ENCODE measurements around the gene NIPSNAP3A.

Gene NIPSNAP3A

GRCh38 chr9:104786293-104786692 lies 38.8 kb downstream of the NIPSNAP3A start:
- CTCF ChIA-PET: interaction anchor here (1.6 to 1.8 kb wide), 2 partner anchors 15 to 77 kb away, joined by 4 to 5 read pairs; no protein-coding TSS in a partner anchor
- POLR2A ChIA-PET: no interaction called here
- no peak for DNase-seq (ENCODE audit: extremely low spot score)
- TF ChIP-seq, protein P1, sequence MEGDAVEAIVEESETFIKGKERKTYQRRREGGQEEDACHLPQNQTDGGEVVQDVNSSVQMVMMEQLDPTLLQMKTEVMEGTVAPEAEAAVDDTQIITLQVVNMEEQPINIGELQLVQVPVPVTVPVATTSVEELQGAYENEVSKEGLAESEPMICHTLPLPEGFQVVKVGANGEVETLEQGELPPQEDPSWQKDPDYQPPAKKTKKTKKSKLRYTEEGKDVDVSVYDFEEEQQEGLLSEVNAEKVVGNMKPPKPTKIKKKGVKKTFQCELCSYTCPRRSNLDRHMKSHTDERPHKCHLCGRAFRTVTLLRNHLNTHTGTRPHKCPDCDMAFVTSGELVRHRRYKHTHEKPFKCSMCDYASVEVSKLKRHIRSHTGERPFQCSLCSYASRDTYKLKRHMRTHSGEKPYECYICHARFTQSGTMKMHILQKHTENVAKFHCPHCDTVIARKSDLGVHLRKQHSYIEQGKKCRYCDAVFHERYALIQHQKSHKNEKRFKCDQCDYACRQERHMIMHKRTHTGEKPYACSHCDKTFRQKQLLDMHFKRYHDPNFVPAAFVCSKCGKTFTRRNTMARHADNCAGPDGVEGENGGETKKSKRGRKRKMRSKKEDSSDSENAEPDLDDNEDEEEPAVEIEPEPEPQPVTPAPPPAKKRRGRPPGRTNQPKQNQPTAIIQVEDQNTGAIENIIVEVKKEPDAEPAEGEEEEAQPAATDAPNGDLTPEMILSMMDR (IDR thresholded peaks at IDR 0.05; ENCODE audit: control extremely low read depth, extremely low read depth, low read depth, missing control alignments): no peak

DNA sequence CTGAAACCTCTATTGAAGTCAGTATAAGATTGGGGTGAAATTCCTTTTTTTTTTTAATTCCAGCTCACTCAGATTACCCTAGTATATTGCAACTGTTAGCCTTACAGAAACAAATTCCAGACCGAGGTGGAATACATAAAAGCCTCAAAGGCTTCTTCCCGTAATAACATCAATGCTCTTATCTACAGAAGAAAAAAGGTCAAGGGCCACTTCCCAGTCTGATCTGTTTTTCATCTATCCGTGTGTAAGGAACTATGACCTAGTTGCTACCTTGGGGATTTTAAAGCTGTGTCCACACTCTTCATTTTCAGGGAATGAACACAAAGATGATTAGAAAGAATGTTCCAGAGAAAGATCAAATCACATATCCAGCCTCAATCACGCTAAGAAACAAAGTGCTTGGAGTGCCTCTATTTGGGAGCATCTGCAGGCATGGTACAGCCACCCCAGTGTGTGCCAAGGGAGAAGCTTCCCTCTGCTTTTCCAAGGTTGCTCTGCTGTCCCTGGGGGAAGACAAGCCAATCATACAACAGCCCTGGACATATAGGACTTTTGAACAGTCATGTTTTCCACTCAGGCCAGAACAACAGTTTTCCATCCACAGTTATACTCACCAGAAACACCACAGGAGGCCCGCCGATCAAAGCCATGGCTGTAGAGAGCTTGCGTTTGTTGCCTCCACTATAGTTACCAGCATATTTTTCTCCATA lies 40.0 kb downstream of the NIPSNAP3A start:
- no peak for DNase-seq (ENCODE audit: extremely low spot score)
- ChIA-PET POLR2A (no interaction called here), CTCF (interaction anchor here (1.1 kb wide), 1 partner anchor 75 kb away, joined by 3 read pairs; no protein-coding TSS in a partner anchor)
- TF ChIP-seq, protein P1 (IDR thresholded peaks at IDR 0.05; ENCODE audit: control extremely low read depth, extremely low read depth, low read depth, missing control alignments): no peak

DNA sequence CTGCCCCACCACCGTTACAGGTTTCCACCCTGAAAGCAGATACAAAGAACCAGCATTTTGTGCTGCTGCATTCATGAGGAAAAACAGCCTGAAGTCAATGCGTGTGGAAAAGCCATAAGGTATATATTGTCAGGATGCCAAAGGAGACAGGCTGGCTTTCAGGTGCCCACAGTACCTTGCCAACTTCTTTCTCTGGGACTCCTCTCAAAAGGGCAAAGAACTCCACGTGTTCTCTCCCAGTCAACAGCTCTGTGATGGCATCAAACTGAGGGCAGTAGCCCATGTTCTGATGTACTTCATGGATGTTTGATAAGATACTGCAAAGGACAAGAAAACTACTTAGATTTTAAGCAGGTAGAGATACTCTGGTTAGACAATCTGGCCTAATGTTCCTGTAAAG lies 40.8 kb downstream of the NIPSNAP3A start:
- TF ChIP-seq, protein P1 (IDR thresholded peaks at IDR 0.05; ENCODE audit: control extremely low read depth, extremely low read depth, low read depth, missing control alignments): no peak
- CTCF ChIA-PET: interaction anchor here (1.1 kb wide), 1 partner anchor 74 kb away, joined by 3 read pairs; no protein-coding TSS in a partner anchor
- no peak for DNase-seq (ENCODE audit: extremely low spot score)
- POLR2A ChIA-PET: no interaction called here

DNA sequence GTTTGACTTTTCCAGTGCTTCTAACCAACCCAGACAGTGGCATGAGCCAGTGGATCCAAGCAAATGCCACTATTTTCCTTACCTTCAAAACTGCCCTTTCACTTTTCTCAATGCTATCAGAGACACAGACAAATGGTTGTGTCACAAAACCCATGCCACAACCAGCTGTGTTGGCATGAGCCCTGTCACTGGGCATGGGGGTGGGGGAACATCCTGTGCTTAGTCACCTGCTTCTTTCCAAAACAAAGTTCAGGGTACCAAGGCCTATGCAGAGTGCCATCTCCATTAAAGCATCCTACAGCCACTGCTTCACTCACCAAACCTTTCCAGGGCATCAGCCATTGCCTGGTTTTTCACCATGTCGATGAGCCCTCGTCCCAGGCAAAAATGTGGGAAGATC lies 46.6 kb downstream of the NIPSNAP3A start:
- no peak for DNase-seq (ENCODE audit: extremely low spot score)
- ChIA-PET POLR2A (no interaction called here), CTCF (no interaction called here)
- TF ChIP-seq, protein P1 (IDR thresholded peaks at IDR 0.05; ENCODE audit: control extremely low read depth, extremely low read depth, low read depth, missing control alignments): no peak

- DNase-seq (ENCODE audit: extremely low spot score): no peak
- TF ChIP-seq, protein P1 (IDR thresholded peaks at IDR 0.05; ENCODE audit: control extremely low read depth, extremely low read depth, low read depth, missing control alignments): no peak
- ChIA-PET CTCF (no interaction called here), POLR2A (no interaction called here)
Measured at GRCh38 chr9:104795082-104795481, 47.6 kb downstream of the NIPSNAP3A start.

GRCh38 chr9:104795857-104796256 lies 48.4 kb downstream of the NIPSNAP3A start:
- ChIA-PET POLR2A (no interaction called here), CTCF (no interaction called here)
- TF ChIP-seq, protein P1 (IDR thresholded peaks at IDR 0.05; ENCODE audit: control extremely low read depth, extremely low read depth, low read depth, missing control alignments): no peak
- DNase-seq (ENCODE audit: extremely low spot score): no peak

All from GM10248 (cell line).